ENCODE measurements around the gene CFAP61. TPM values are rescaled to one million over a fixed set of nuclear protein-coding genes. Genes with fewer than 3 reads are reported as not detected.

The CFAP61 gene
- total and polyA plus RNA-seq, 2 experiments from 2014 or later: 0.21 TPM; not detected in 1

GRCh38 chr20:20216941-20217340, 164.6 kb downstream of the CFAP61 start:
- Histone ChIP-seq H3K4me1 (ENCODE audit: insufficient read depth) (peaks cover 8% of the 10 kb centered on the region; the same call in 1 of the 2 replicates), H3K27ac (ENCODE audit: low read depth) (no peak overlapping the region), H3K27me3 (ENCODE audit: insufficient read depth) (no peaks in the 10 kb centered on the region), H2AFZ (no peak overlapping the region), H3F3A (replicated peaks; ENCODE audit: low read depth) (no peaks in the 10 kb centered on the region), H4K20me1 (replicated peaks; ENCODE audit: insufficient read depth) (no peaks in the 10 kb centered on the region), H3K4me3 (no peak overlapping the region), H3K79me2 (replicated peaks; ENCODE audit: insufficient read depth) (no peaks in the 10 kb centered on the region), H3K9me2 (ENCODE audit: insufficient read depth) (no peaks in the 10 kb centered on the region), H3K36me3 (ENCODE audit: insufficient read depth) (no peaks in the 10 kb centered on the region), H3K4me2 (no peak overlapping the region)
- ATAC-seq (no peak), DNase-seq (ENCODE audit: low spot score) (no peak)
- Mint-ChIP-seq H3K27ac (no peak overlapping the region; the same call in 1 of the 2 replicates), H3K27me3 (ENCODE audit: insufficient read depth, low read depth, poor library complexity) (peaks cover 2% of the 10 kb centered on the region), H3K9me3 (peaks cover 12% of the 10 kb centered on the region), H3K4me3 (no peak overlapping the region), H3K4me1 (peaks cover 27% of the 10 kb centered on the region), H3K36me3 (ENCODE audit: low read depth) (peaks cover 5% of the 10 kb centered on the region; the same call in 1 of the 3 replicates)
- TF ChIP-seq CTCF (conservative IDR thresholded peaks at IDR 0.05; ENCODE audit: low read depth in 2 of 2) (no peak), CREB1 (CRISPR knock-in tag; IDR thresholded peaks at IDR 0.05; ENCODE audit: low read depth) (no peak), NANOG (IDR thresholded peaks at IDR 0.05; ENCODE audit: borderline replicate concordance) (no peak), JUNB (IDR thresholded peaks at IDR 0.05; ENCODE audit: unreplicated experiment) (no peak)
- TF ChIP-seq, protein P1, sequence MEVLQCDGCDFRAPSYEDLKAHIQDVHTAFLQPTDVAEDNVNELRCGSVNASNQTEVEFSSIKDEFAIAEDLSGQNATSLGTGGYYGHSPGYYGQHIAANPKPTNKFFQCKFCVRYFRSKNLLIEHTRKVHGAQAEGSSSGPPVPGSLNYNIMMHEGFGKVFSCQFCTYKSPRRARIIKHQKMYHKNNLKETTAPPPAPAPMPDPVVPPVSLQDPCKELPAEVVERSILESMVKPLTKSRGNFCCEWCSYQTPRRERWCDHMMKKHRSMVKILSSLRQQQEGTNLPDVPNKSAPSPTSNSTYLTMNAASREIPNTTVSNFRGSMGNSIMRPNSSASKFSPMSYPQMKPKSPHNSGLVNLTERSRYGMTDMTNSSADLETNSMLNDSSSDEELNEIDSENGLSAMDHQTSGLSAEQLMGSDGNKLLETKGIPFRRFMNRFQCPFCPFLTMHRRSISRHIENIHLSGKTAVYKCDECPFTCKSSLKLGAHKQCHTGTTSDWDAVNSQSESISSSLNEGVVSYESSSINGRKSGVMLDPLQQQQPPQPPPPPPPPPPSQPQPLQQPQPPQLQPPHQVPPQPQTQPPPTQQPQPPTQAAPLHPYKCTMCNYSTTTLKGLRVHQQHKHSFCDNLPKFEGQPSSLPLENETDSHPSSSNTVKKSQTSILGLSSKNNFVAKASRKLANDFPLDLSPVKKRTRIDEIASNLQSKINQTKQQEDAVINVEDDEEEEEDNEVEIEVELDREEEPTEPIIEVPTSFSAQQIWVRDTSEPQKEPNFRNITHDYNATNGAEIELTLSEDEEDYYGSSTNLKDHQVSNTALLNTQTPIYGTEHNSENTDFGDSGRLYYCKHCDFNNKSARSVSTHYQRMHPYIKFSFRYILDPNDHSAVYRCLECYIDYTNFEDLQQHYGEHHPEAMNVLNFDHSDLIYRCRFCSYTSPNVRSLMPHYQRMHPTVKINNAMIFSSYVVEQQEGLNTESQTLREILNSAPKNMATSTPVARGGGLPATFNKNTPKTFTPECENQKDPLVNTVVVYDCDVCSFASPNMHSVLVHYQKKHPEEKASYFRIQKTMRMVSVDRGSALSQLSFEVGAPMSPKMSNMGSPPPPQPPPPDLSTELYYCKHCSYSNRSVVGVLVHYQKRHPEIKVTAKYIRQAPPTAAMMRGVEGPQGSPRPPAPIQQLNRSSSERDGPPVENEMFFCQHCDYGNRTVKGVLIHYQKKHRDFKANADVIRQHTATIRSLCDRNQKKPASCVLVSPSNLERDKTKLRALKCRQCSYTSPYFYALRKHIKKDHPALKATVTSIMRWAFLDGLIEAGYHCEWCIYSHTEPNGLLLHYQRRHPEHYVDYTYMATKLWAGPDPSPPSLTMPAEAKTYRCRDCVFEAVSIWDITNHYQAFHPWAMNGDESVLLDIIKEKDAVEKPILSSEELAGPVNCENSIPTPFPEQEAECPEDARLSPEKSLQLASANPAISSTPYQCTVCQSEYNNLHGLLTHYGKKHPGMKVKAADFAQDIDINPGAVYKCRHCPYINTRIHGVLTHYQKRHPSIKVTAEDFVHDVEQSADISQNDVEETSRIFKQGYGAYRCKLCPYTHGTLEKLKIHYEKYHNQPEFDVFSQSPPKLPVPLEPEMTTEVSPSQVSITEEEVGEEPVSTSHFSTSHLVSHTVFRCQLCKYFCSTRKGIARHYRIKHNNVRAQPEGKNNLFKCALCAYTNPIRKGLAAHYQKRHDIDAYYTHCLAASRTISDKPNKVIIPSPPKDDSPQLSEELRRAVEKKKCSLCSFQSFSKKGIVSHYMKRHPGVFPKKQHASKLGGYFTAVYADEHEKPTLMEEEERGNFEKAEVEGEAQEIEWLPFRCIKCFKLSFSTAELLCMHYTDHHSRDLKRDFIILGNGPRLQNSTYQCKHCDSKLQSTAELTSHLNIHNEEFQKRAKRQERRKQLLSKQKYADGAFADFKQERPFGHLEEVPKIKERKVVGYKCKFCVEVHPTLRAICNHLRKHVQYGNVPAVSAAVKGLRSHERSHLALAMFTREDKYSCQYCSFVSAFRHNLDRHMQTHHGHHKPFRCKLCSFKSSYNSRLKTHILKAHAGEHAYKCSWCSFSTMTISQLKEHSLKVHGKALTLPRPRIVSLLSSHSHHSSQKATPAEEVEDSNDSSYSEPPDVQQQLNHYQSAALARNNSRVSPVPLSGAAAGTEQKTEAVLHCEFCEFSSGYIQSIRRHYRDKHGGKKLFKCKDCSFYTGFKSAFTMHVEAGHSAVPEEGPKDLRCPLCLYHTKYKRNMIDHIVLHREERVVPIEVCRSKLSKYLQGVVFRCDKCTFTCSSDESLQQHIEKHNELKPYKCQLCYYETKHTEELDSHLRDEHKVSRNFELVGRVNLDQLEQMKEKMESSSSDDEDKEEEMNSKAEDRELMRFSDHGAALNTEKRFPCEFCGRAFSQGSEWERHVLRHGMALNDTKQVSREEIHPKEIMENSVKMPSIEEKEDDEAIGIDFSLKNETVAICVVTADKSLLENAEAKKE (CRISPR knock-in tag; IDR thresholded peaks at IDR 0.05): no peak

Measured in GM23338 (cell line).